Upper lobe of left lung (tissue), 6 donors: ENCODE data around the gene ATP2A2. TPM values are rescaled to one million over a fixed set of nuclear protein-coding genes. Genes with fewer than 3 reads are reported as not detected.
"Not testable (repeated sequence)": the region's sequence is repeated elsewhere in the genome, so short reads cannot be mapped to it uniquely, and the experiment has no call there.

Source experiments
- ATAC-seq, 2 donors: fragments of 200-7000 bp; cut with Tn5 transposase; one replicate each; pipeline ENCODE4 v1.9.1; 2022; ENCODE audit warnings: mild to moderate bottlenecking in 2 of 2, moderate library complexity in 2 of 2; ENCODE audit not compliant: low FRiP score in 2 of 2
- DNase-seq, 2 donors: peaks; one replicate each; pipeline ENCODE4 v3.0.0-alpha.2; 2019 to 2020
- H3K27ac ChIP-seq, 4 donors: fragments of 200-600 bp; sonication (generic); one replicate each; pipeline ENCODE4 v1.5.1; 2016 to 2019
- H3K27me3 ChIP-seq, 4 donors: fragments of 200-600 bp; sonication (generic); one replicate each; pipeline ENCODE4 v1.5.1; 2017 to 2019
- H3K36me3 ChIP-seq, 4 donors: fragments of 200-600 bp; sonication (generic); one replicate each; pipeline ENCODE4 v1.5.1; 2016 to 2019
- H3K4me1 ChIP-seq, 4 donors: fragments of 200-600 bp; sonication (generic); one replicate each; pipeline ENCODE4 v1.5.1; 2018 to 2019
- H3K4me3 ChIP-seq, 4 donors: fragments of 200-600 bp; sonication (generic); one replicate each; pipeline ENCODE4 v1.5.1; 2017 to 2019; ENCODE audit warnings: mild to moderate bottlenecking in 2 of 4, moderate library complexity in 1 of 4
- H3K9me3 ChIP-seq, 4 donors: fragments of 200-600 bp; sonication (generic); one replicate each; pipeline ENCODE4 v1.5.1; 2018 to 2019
- EP300 ChIP-seq, 4 donors: sonication (generic); formaldehyde crosslinking; IDR thresholded peaks; one replicate each; pipeline ENCODE4 v1.5.1; 2017; ENCODE audit warnings: antibody characterized with exemption in 4 of 4, control low read depth in 2 of 4
- POLR2A ChIP-seq, 4 donors: fragments of 450-650 bp; IDR thresholded peaks; one replicate each; pipeline ENCODE4 v1.5.1; 2016 to 2017; ENCODE audit warnings: antibody characterized with exemption in 4 of 4, mild to moderate bottlenecking in 2 of 4
- POLR2AphosphoS5 ChIP-seq, 2 donors: sonication (generic); formaldehyde crosslinking; IDR thresholded peaks; one replicate each; pipeline ENCODE4 v1.5.1; 2017; ENCODE audit warnings: antibody characterized with exemption in 2 of 2
- WGBS, 2 donors: methylation state at CpG; one replicate each; pipeline ENCODE4 v1.1.5; 2017 to 2018; 5-methylcytosine and 5-hydroxymethylcytosine counted together
- total RNA-seq, 6 donors: library from RNA; depleted of rRNA in 4 of 6; stranded (reverse); fragments of >200 nt in 4 of 6; gene quantifications; one replicate each; pipeline versions ENCODE4 v1.1.0 to v1.2.1, GENCODE V29; 2016 to 2021
- TF ChIP-seq, protein P1 (sequence below), 6 experiments: fragments of 450-650 bp in 4 of 6; fragments of 200-600 bp in 2 of 6; sonication (generic) in 2 of 6; IDR thresholded peaks; one replicate each; pipeline ENCODE4 v1.5.1; 2016 to 2019; ENCODE audit warnings: antibody characterized with exemption in 6 of 6
- donor health status: DM: no; HTN: no; CAD: no; lungs with moderate emphysema.
- donor health status: DM: no; HTN: yes; CAD: no; lungs with severe emphysema.

Gene ATP2A2
- total RNA-seq, 6 donors from 2014 or later: 91.7 to 166 (median 142) TPM

DNA sequence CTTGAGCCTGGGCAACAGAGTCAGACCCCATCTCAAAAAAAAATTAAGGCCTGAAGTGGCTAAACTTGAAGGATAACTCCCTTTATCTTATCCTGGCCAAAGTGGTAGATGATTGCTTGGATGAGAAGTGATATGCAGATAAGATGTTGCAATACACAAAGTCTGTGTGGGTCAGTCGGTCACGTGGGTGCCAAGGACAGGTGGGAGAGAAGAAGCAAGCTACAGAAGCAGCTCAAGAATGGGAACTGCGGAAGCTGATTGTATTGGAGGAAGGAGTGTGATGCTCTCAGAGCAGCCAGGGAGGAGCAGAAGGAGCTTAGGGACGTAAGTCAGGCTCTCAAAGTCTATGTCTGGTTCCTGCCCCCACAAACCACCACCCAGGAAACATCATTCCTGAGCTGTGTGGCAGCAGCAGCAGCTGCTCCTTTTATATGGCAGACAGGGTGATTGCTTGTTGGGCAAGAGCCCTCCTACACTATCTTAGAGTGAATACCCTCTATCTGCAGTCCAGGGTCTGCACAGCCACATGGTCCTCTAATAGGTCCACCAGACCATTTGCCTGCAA is 54.5 kb downstream of the ATP2A2 start:
- TF ChIP-seq EP300 (IDR thresholded peaks at IDR 0.05) (no peak), POLR2A (IDR thresholded peaks at IDR 0.05) (no peak), POLR2AphosphoS5 (IDR thresholded peaks at IDR 0.05) (no peak)
- TF ChIP-seq, protein P1, sequence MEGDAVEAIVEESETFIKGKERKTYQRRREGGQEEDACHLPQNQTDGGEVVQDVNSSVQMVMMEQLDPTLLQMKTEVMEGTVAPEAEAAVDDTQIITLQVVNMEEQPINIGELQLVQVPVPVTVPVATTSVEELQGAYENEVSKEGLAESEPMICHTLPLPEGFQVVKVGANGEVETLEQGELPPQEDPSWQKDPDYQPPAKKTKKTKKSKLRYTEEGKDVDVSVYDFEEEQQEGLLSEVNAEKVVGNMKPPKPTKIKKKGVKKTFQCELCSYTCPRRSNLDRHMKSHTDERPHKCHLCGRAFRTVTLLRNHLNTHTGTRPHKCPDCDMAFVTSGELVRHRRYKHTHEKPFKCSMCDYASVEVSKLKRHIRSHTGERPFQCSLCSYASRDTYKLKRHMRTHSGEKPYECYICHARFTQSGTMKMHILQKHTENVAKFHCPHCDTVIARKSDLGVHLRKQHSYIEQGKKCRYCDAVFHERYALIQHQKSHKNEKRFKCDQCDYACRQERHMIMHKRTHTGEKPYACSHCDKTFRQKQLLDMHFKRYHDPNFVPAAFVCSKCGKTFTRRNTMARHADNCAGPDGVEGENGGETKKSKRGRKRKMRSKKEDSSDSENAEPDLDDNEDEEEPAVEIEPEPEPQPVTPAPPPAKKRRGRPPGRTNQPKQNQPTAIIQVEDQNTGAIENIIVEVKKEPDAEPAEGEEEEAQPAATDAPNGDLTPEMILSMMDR (IDR thresholded peaks at IDR 0.05): no peak
- ATAC-seq: no peak
- 85% methylated on average over 4 of the region's 4 CpGs for WGBS, 2 donors
- Histone ChIP-seq H3K9me3 (no peaks in the 10 kb centered on the region), H3K27ac (no peak overlapping the region), H3K27me3 (no peaks in the 10 kb centered on the region), H3K4me1 (peaks cover 0 to 13% (median 7%) of the 10 kb centered on the region in 4 donors), H3K36me3 (peaks cover 40 to 95% (median 80%) of the 10 kb centered on the region in 4 donors), H3K4me3 (no peak overlapping the region)
- no peak for DNase-seq

- H3K9me3 ChIP-seq: no peaks in the 10 kb centered on the region
- DNase-seq (no peak), ATAC-seq (no peak)
- peaks cover 0 to 13% (median 4%) of the 10 kb centered on the region in 4 donors for H3K4me1 ChIP-seq
- H3K27ac ChIP-seq: peak overlapping the region in 3 of 4 donors; percentile 24 to 33 (median 28)
- 88 to 93% methylated on average over 11 of the region's 11 CpGs for WGBS, 2 donors
- TF ChIP-seq POLR2A (IDR thresholded peaks at IDR 0.05): no peak
- H3K4me3 ChIP-seq: no peak overlapping the region
- H3K27me3 ChIP-seq: no peaks in the 10 kb centered on the region
- peaks cover 52 to 100% (median 94%) of the 10 kb centered on the region in 4 donors for H3K36me3 ChIP-seq
These were observed 57.1 kb downstream of the ATP2A2 start for GRCh38 chr12:110337912-110338710.

DNA sequence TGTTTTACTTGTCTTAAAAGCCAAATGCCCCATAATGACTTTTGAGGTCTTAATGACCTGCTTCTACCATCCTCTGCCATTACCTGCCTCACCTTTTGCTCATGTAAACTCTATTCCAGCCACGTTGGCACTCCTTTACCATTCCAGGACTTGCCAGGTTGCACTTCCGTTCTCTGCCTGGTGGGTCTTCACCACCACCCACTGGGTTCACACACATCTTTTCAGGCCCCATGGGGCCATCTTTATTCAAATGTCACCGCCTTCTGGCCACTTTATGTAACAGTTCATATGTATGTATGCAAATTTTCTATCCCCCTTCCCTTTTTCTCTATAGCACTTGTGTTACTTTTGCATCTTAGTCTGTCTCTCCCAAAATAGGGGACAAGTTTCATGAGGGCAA is 57.7 kb downstream of the ATP2A2 start:
- Histone ChIP-seq H3K4me3 (no peak overlapping the region), H3K36me3 (peaks cover 52 to 100% (median 94%) of the 10 kb centered on the region in 4 donors), H3K9me3 (no peaks in the 10 kb centered on the region), H3K27me3 (no peaks in the 10 kb centered on the region), H3K4me1 (peaks cover 0 to 13% (median 4%) of the 10 kb centered on the region in 4 donors), H3K27ac (peak overlapping the region in 3 of 4 donors; percentile 24 to 33 (median 28))
- no peak for ATAC-seq
- WGBS, 2 donors: 87 to 90% methylated on average over 3 of the region's 3 CpGs
- no peak for DNase-seq
- TF ChIP-seq EP300 (IDR thresholded peaks at IDR 0.05) (no peak), POLR2A (IDR thresholded peaks at IDR 0.05) (no peak), POLR2AphosphoS5 (IDR thresholded peaks at IDR 0.05) (no peak)
- TF ChIP-seq, protein P1 (IDR thresholded peaks at IDR 0.05): no peak

GRCh38 chr12:110339184-110339952 is 58.3 kb downstream of the ATP2A2 start:
- peaks cover 53 to 100% (median 94%) of the 10 kb centered on the region in 4 donors for H3K36me3 ChIP-seq

GRCh38 chr12:110340261-110340660 is 59.2 kb downstream of the ATP2A2 start:
- H3K27me3 ChIP-seq, ATAC-seq, H3K4me3 ChIP-seq, H3K9me3 ChIP-seq: not testable (repeated sequence)
- H3K4me1 ChIP-seq: peaks cover 0 to 13% (median 6%) of the 10 kb centered on the region in 4 donors
- peak overlapping the region in 1 of 4 donors; percentile 16 for H3K27ac ChIP-seq
- H3K36me3 ChIP-seq: peaks cover 53 to 100% (median 94%) of the 10 kb centered on the region in 4 donors
- DNase-seq: peak in 1 of 2 donors; percentile 59
- WGBS, 2 donors: 66 to 76% methylated on average over 8 of the region's 8 CpGs

More at GRCh38 chr12:110339184-110339952, 58.3 kb downstream of the ATP2A2 start:
- Histone ChIP-seq H3K27me3 (no peaks in the 10 kb centered on the region), H3K27ac (peak overlapping the region in 2 of 4 donors; percentile 24 to 28), H3K4me3 (no peak overlapping the region), H3K9me3 (no peaks in the 10 kb centered on the region), H3K4me1 (peaks cover 0 to 13% (median 4%) of the 10 kb centered on the region in 4 donors)
- 61 to 73% methylated on average over 8 of the region's 8 CpGs for WGBS, 2 donors
- no peak for TF ChIP-seq EP300 (IDR thresholded peaks at IDR 0.05)
- TF ChIP-seq POLR2A (IDR thresholded peaks at IDR 0.05): no peak
- TF ChIP-seq POLR2AphosphoS5 (IDR thresholded peaks at IDR 0.05): no peak
- TF ChIP-seq, protein P1 (IDR thresholded peaks at IDR 0.05): no peak
- ATAC-seq: peak; percentile 32 to 72
- DNase-seq: no peak
